Measurements from ENCODE around the gene LOXL1. TPM values are rescaled to one million over a fixed set of nuclear protein-coding genes. Genes with fewer than 3 reads are reported as not detected.

LOXL1 gene
- total RNA-seq, 1 donor from 2014 or later: 280 TPM

DNA sequence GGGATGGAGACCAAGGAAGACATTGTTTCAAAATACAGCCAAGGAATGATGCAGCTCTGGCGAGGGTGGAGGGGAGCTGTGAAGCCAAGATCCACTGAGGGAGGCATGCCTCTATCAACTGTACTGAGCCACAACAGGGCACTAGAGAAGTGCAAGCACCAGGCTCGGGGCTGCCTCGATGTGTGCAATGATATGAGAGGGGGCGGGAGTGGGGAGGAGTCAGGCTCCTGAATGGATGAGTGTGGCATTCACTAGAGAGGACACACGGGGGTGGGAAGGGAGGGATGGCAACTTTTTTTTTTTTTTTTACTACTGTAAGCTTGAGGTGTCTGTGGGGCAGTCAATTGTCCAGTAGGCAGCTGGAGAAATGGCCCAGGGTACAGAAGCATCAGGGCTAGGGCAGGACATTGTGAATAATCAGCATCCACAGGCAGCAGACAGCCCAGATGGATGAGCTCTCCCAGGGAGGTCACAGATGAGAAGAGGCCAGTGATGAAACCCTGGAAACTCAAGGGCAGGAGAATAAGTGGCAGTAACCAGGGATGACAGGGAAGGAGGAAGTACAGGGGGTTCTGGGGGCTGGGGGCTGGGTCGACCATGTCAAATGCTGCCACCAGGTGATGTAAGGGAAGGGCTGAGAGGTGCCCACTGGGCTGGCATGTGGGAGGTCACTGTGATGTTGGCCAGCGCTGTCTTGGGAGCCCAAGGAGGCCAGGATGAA is 60.0 kb downstream of the LOXL1 start:
- H3K4me3 Mint-ChIP-seq (ENCODE audit: unreplicated experiment): peak overlapping the region; percentile 50
- TF ChIP-seq, protein P1, sequence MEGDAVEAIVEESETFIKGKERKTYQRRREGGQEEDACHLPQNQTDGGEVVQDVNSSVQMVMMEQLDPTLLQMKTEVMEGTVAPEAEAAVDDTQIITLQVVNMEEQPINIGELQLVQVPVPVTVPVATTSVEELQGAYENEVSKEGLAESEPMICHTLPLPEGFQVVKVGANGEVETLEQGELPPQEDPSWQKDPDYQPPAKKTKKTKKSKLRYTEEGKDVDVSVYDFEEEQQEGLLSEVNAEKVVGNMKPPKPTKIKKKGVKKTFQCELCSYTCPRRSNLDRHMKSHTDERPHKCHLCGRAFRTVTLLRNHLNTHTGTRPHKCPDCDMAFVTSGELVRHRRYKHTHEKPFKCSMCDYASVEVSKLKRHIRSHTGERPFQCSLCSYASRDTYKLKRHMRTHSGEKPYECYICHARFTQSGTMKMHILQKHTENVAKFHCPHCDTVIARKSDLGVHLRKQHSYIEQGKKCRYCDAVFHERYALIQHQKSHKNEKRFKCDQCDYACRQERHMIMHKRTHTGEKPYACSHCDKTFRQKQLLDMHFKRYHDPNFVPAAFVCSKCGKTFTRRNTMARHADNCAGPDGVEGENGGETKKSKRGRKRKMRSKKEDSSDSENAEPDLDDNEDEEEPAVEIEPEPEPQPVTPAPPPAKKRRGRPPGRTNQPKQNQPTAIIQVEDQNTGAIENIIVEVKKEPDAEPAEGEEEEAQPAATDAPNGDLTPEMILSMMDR (IDR thresholded peaks at IDR 0.05; ENCODE audit: insufficient read depth, low read depth, low read length): no peak
- no peak for TF ChIP-seq EZH2 (IDR thresholded peaks at IDR 0.05; ENCODE audit: insufficient read depth, low read length)
- Histone ChIP-seq H4K20me1 (ENCODE audit: insufficient read depth, low read length) (no peaks in the 10 kb centered on the region), H3K27me3 (ENCODE audit: insufficient read depth, low read length) (no peaks in the 10 kb centered on the region), H3K9ac (ENCODE audit: low read length) (no peak overlapping the region), H3K27ac (ENCODE audit: low read depth, low read length) (no peak overlapping the region), H3K36me3 (ENCODE audit: insufficient read depth, low read length) (no peaks in the 10 kb centered on the region), H3K9me3 (ENCODE audit: insufficient read depth, low read depth, low read length) (no peaks in the 10 kb centered on the region), H3K4me1 (ENCODE audit: insufficient read depth, low read length) (peaks cover 74% of the 10 kb centered on the region), H3K79me2 (ENCODE audit: insufficient read depth, low read length) (peaks cover 9% of the 10 kb centered on the region), H3K4me3 (ENCODE audit: insufficient read depth, low read depth, low read length) (no peak overlapping the region), H3K4me2 (ENCODE audit: low read length) (no peak overlapping the region), H2AFZ (ENCODE audit: low read depth, low read length) (no peak overlapping the region)
- H3K4me1 Mint-ChIP-seq (ENCODE audit: low read depth, unreplicated experiment): peaks cover 72% of the 10 kb centered on the region
- H3K27me3 Mint-ChIP-seq (ENCODE audit: low read depth, unreplicated experiment): no peaks in the 10 kb centered on the region
- H3K27ac Mint-ChIP-seq (ENCODE audit: unreplicated experiment): peak overlapping the region; percentile 47
- DNase-seq (ENCODE audit: low read depth): no peak
- H3K9me3 Mint-ChIP-seq (ENCODE audit: unreplicated experiment): no peaks in the 10 kb centered on the region
- H3K36me3 Mint-ChIP-seq (ENCODE audit: low read depth, unreplicated experiment): peaks cover 5% of the 10 kb centered on the region
- FAIRE-seq: no peak

DNA sequence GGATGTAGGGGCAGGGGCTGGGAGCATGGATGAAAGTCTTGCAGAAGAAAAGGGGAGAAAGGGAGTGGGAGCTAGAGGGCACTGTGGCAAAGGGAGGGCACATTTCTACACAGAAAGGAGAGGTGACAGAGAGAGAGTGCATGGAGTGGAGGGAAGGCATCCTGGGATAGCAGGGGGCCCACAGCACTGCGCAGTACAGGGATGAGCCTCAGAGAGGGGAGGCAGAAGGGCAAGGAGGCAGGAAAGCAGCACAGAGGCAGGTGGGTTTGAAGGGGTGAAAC is 60.5 kb downstream of the LOXL1 start:
- H3K36me3 Mint-ChIP-seq (ENCODE audit: low read depth, unreplicated experiment): peaks cover 5% of the 10 kb centered on the region
- no peak overlapping the region for H3K27ac Mint-ChIP-seq (ENCODE audit: unreplicated experiment)
- no peak overlapping the region for H3K4me3 ChIP-seq (ENCODE audit: insufficient read depth, low read depth, low read length)
- H3K9me3 Mint-ChIP-seq (ENCODE audit: unreplicated experiment): no peaks in the 10 kb centered on the region
- no peak for DNase-seq (ENCODE audit: low read depth)
- peaks cover 74% of the 10 kb centered on the region for H3K4me1 ChIP-seq (ENCODE audit: insufficient read depth, low read length)
- no peaks in the 10 kb centered on the region for H4K20me1 ChIP-seq (ENCODE audit: insufficient read depth, low read length)
- H3K27me3 Mint-ChIP-seq (ENCODE audit: low read depth, unreplicated experiment): no peaks in the 10 kb centered on the region
- no peak overlapping the region for H3K27ac ChIP-seq (ENCODE audit: low read depth, low read length)
- TF ChIP-seq EZH2 (IDR thresholded peaks at IDR 0.05; ENCODE audit: insufficient read depth, low read length): no peak
- TF ChIP-seq, protein P1 (IDR thresholded peaks at IDR 0.05; ENCODE audit: insufficient read depth, low read depth, low read length): no peak
- H3K27me3 ChIP-seq (ENCODE audit: insufficient read depth, low read length): no peaks in the 10 kb centered on the region
- no peaks in the 10 kb centered on the region for H3K9me3 ChIP-seq (ENCODE audit: insufficient read depth, low read depth, low read length)
- no peak for FAIRE-seq
- peaks cover 13% of the 10 kb centered on the region for H3K79me2 ChIP-seq (ENCODE audit: insufficient read depth, low read length)
- H3K4me2 ChIP-seq (ENCODE audit: low read length): no peak overlapping the region
- H3K36me3 ChIP-seq (ENCODE audit: insufficient read depth, low read length): no peaks in the 10 kb centered on the region
- H2AFZ ChIP-seq (ENCODE audit: low read depth, low read length): no peak overlapping the region
- no peak overlapping the region for H3K9ac ChIP-seq (ENCODE audit: low read length)
- H3K4me3 Mint-ChIP-seq (ENCODE audit: unreplicated experiment): no peak overlapping the region
- H3K4me1 Mint-ChIP-seq (ENCODE audit: low read depth, unreplicated experiment): peaks cover 71% of the 10 kb centered on the region

DNA sequence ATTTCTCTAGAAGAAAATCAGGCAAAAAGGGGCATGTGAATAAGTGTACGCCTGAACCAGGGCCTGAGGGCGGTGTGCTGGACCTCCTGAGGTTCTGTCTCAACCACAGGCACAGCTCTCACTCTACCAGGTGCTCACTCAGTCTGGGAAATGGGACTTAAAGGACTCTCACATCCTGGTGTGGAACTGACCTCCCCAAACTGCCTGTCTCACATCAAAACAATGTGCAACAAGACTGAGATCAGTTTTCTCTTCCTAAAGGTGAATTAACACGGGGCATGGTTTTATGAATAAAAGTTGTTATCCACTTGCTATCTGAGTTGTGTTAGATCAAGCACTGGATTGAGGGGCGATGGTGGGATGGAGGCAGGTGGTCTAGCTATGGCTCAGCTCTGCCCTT is 61.0 kb downstream of the LOXL1 start:
- Histone ChIP-seq H4K20me1 (ENCODE audit: insufficient read depth, low read length) (no peaks in the 10 kb centered on the region), H3K27me3 (ENCODE audit: insufficient read depth, low read length) (no peaks in the 10 kb centered on the region), H3K36me3 (ENCODE audit: insufficient read depth, low read length) (no peaks in the 10 kb centered on the region), H2AFZ (ENCODE audit: low read depth, low read length) (no peak overlapping the region), H3K27ac (ENCODE audit: low read depth, low read length) (peak overlapping the region; percentile 61), H3K9ac (ENCODE audit: low read length) (no peak overlapping the region), H3K4me1 (ENCODE audit: insufficient read depth, low read length) (peaks cover 70% of the 10 kb centered on the region), H3K4me3 (ENCODE audit: insufficient read depth, low read depth, low read length) (no peak overlapping the region), H3K9me3 (ENCODE audit: insufficient read depth, low read depth, low read length) (no peaks in the 10 kb centered on the region), H3K4me2 (ENCODE audit: low read length) (peak overlapping the region; percentile 60), H3K79me2 (ENCODE audit: insufficient read depth, low read length) (peaks cover 13% of the 10 kb centered on the region)
- FAIRE-seq (no peak), DNase-seq (ENCODE audit: low read depth) (no peak)
- Mint-ChIP-seq H3K9me3 (ENCODE audit: unreplicated experiment) (no peaks in the 10 kb centered on the region), H3K4me3 (ENCODE audit: unreplicated experiment) (peak overlapping the region; percentile 60), H3K4me1 (ENCODE audit: low read depth, unreplicated experiment) (peaks cover 66% of the 10 kb centered on the region), H3K27ac (ENCODE audit: unreplicated experiment) (peak overlapping the region; percentile 63), H3K27me3 (ENCODE audit: low read depth, unreplicated experiment) (no peaks in the 10 kb centered on the region), H3K36me3 (ENCODE audit: low read depth, unreplicated experiment) (peaks cover 5% of the 10 kb centered on the region)
- no peak for TF ChIP-seq EZH2 (IDR thresholded peaks at IDR 0.05; ENCODE audit: insufficient read depth, low read length)
- TF ChIP-seq, protein P1 (IDR thresholded peaks at IDR 0.05; ENCODE audit: insufficient read depth, low read depth, low read length): no peak

All from astrocyte (in vitro differentiated cells and primary cell).